H1 (cell line): ENCODE data around the gene TRMT10A. TPM values are rescaled to one million over a fixed set of nuclear protein-coding genes. Genes with fewer than 3 reads are reported as not detected.

ENCODE experiments used
- CTCF ChIA-PET: fragments of 300-600 bp; sonication (Branson Sonifier 250); formaldehyde crosslinking; loops from one replicate; lab custom pipeline; 2021; ENCODE audit not compliant: partially characterized antibody; lab: Charles Lee
- POLR2A ChIA-PET: fragments of 300-600 bp; sonication (Branson Sonifier 250); formaldehyde crosslinking; loops from one replicate; lab custom pipeline; 2021; ENCODE audit warnings: inconsistent platforms; ENCODE audit not compliant: partially characterized antibody; lab: Charles Lee
- DNase-seq, 2 experiments: peaks; one replicate each; pipeline versions ENCODE4 v3.0.0 to v3.0.0-alpha.2; 2010 to 2022; ENCODE audit warnings: low spot score in 2 of 2, low read depth in 1 of 2, mixed read lengths in 1 of 2
- FAIRE-seq: peaks from 2 replicates; lab custom pipeline; 2011; peaks lifted over from hg19 to GRCh38; lab: Jason Lieb, UNC
- H2AFZ ChIP-seq: 2 replicates; pipeline ENCODE4 v1.8.1; 2012; ENCODE audit warnings: low read length, inconsistent platforms
- H2AK5ac ChIP-seq: 2 replicates; pipeline ENCODE4 v1.6.1; 2013; ENCODE audit warnings: low read depth, low read length
- H2BK120ac ChIP-seq: replicated peaks from 2 replicates; pipeline ENCODE3; 2013; ENCODE audit warnings: low read depth, low read length, inconsistent platforms
- H2BK12ac ChIP-seq: 2 replicates; pipeline ENCODE4 v1.6.1; 2013; ENCODE audit warnings: low read depth, low read length
- H2BK15ac ChIP-seq: 2 replicates; pipeline ENCODE4 v1.6.1; 2013; ENCODE audit warnings: low read length
- H2BK20ac ChIP-seq: 2 replicates; pipeline ENCODE4 v1.6.1; 2013; ENCODE audit warnings: low read length
- H2BK5ac ChIP-seq: 2 replicates; pipeline ENCODE4 v1.6.1; 2013; ENCODE audit warnings: low read depth, low read length
- H3K14ac ChIP-seq: 2 replicates; pipeline ENCODE4 v1.6.1; 2013; ENCODE audit warnings: inconsistent platforms; ENCODE audit not compliant: insufficient read length
- H3K18ac ChIP-seq: 2 replicates; pipeline ENCODE4 v1.6.1; 2013; ENCODE audit warnings: low read length; ENCODE audit errors: extremely low read depth
- H3K23ac ChIP-seq: 2 replicates; pipeline ENCODE4 v1.6.1; 2013; ENCODE audit warnings: inconsistent platforms; ENCODE audit not compliant: insufficient read length
- H3K23me2 ChIP-seq: 2 replicates; pipeline ENCODE4 v1.6.1; 2013; ENCODE audit warnings: low read depth, low read length
- H3K27ac ChIP-seq: 2 replicates; pipeline ENCODE4 v1.6.1; 2011; ENCODE audit warnings: low read depth, low read length, inconsistent platforms
- H3K27me3 ChIP-seq, 4 experiments: replicated peaks in 1 of 4; 1 replicate in 1 of 4; 2 replicates in 3 of 4; pipeline versions ENCODE4 v1.6.1 to v1.8.1; 2011 to 2013; ENCODE audit warnings: low read length in 3 of 4, mild to moderate bottlenecking in 3 of 4, inconsistent platforms in 2 of 4, mixed read lengths in 2 of 4, moderate library complexity in 1 of 4; ENCODE audit not compliant: control insufficient read depth in 3 of 4, insufficient read depth in 3 of 4; ENCODE audit errors: extremely low read depth in 1 of 4
- H3K36me3 ChIP-seq, 4 experiments: 2 replicates each; pipeline versions ENCODE4 v1.6.1 to v1.8.1; 2011 to 2013; ENCODE audit warnings: mild to moderate bottlenecking in 4 of 4, low read length in 3 of 4, moderate library complexity in 2 of 4, control low read depth in 1 of 4, inconsistent platforms in 1 of 4; ENCODE audit not compliant: insufficient read depth in 4 of 4, control insufficient read depth in 2 of 4
- H3K4ac ChIP-seq: replicated peaks from 2 replicates; pipeline ENCODE3; 2013; ENCODE audit warnings: low read length, low read depth, mixed read lengths, inconsistent platforms; ENCODE audit not compliant: insufficient read length
- H3K4me1 ChIP-seq, 4 experiments: replicated peaks in 1 of 4; 1 replicate in 1 of 4; 2 replicates in 3 of 4; pipeline versions ENCODE4 v1.6.1 to v1.8.1; 2011 to 2013; ENCODE audit warnings: low read length in 3 of 4, inconsistent platforms in 2 of 4, mixed read lengths in 1 of 4; ENCODE audit not compliant: insufficient read depth in 4 of 4, control insufficient read depth in 3 of 4
- H3K4me2 ChIP-seq, 2 experiments: 2 replicates each; pipeline versions ENCODE4 v1.6.1 to v1.8.1; 2011 to 2013; ENCODE audit warnings: low read depth in 2 of 2, low read length in 2 of 2, control low read depth in 1 of 2, inconsistent platforms in 1 of 2, mild to moderate bottlenecking in 1 of 2; ENCODE audit not compliant: insufficient read depth in 1 of 2
- H3K4me3 ChIP-seq, 4 experiments: fragments of 200-600, 300-600 bp in 1 of 4; sonication (generic), shearing (Covaris generic), sonication (Bioruptor Twin) in 1 of 4; 2 replicates each; pipeline versions ENCODE4 v1.5.1 to v1.8.1; 2011 to 2016; ENCODE audit warnings: low read length in 4 of 4, low read depth in 3 of 4, control low read depth in 2 of 4, inconsistent platforms in 2 of 4, mild to moderate bottlenecking in 2 of 4, mixed read lengths in 1 of 4, moderate library complexity in 1 of 4; ENCODE audit not compliant: insufficient read depth in 2 of 4; ENCODE audit errors: extremely low read depth in 1 of 4
- H3K56ac ChIP-seq: replicated peaks from 2 replicates; pipeline ENCODE3; 2013; ENCODE audit warnings: low read depth, mild to moderate bottlenecking, mixed read lengths, low read length, inconsistent platforms; ENCODE audit not compliant: insufficient read length
- H3K79me1 ChIP-seq: 2 replicates; pipeline ENCODE4 v1.6.1; 2013; ENCODE audit warnings: low read depth, low read length, control low read depth
- H3K79me2 ChIP-seq, 2 experiments: 2 replicates each; pipeline versions ENCODE4 v1.6.1 to v1.8.1; 2012 to 2013; ENCODE audit warnings: low read length in 2 of 2, mild to moderate bottlenecking in 2 of 2, inconsistent platforms in 1 of 2; ENCODE audit not compliant: insufficient read depth in 2 of 2, control insufficient read depth in 1 of 2
- H3K9ac ChIP-seq, 4 experiments: replicated peaks in 1 of 4; 1 replicate in 1 of 4; 2 replicates in 3 of 4; pipeline versions ENCODE4 v1.6.1 to v1.8.1; 2011 to 2013; ENCODE audit warnings: low read depth in 3 of 4, low read length in 3 of 4, control low read depth in 2 of 4, mild to moderate bottlenecking in 2 of 4, moderate library complexity in 2 of 4, inconsistent platforms in 1 of 4; ENCODE audit errors: extremely low read depth in 1 of 4
- H3K9me3 ChIP-seq, 2 experiments: 2 replicates each; pipeline versions ENCODE4 v1.6.1 to v1.8.1; 2012 to 2013; ENCODE audit warnings: mild to moderate bottlenecking in 2 of 2, moderate library complexity in 2 of 2, control low read depth in 1 of 2, inconsistent platforms in 1 of 2, low read depth in 1 of 2, low read length in 1 of 2, mixed read lengths in 1 of 2; ENCODE audit not compliant: insufficient read depth in 2 of 2
- H4K20me1 ChIP-seq, 2 experiments: replicated peaks in 1 of 2; 2 replicates each; pipeline versions ENCODE3 to v1.8.1; 2011 to 2013; ENCODE audit warnings: inconsistent platforms in 2 of 2, low read length in 2 of 2, mild to moderate bottlenecking in 1 of 2; ENCODE audit not compliant: insufficient read depth in 2 of 2, control insufficient read depth in 1 of 2
- H4K5ac ChIP-seq: 2 replicates; pipeline ENCODE4 v1.6.1; 2013; ENCODE audit warnings: low read length, low read depth, mixed read lengths, inconsistent platforms; ENCODE audit not compliant: insufficient read length
- H4K8ac ChIP-seq: 2 replicates; pipeline ENCODE4 v1.8.0; 2013; ENCODE audit warnings: mild to moderate bottlenecking, moderate library complexity, low read length, inconsistent platforms; ENCODE audit not compliant: insufficient read depth; ENCODE audit errors: extremely low read depth
- H4K91ac ChIP-seq: replicated peaks from 2 replicates; pipeline ENCODE3; 2013; ENCODE audit warnings: low read length, mixed read lengths, inconsistent platforms; ENCODE audit not compliant: insufficient read length
- ASH2L ChIP-seq: fragments of 200-600, 300-600 bp; sonication (generic); IDR thresholded peaks from one replicate; pipeline ENCODE4 v1.7.1; 2017; ENCODE audit warnings: low read length
- EZH2 ChIP-seq: fragments of 200-600 bp; sonication (generic); IDR thresholded peaks from 2 replicates; pipeline ENCODE4 v1.7.1; 2012; ENCODE audit warnings: low read depth, mild to moderate bottlenecking, moderate library complexity, low read length, inconsistent platforms; ENCODE audit not compliant: severe bottlenecking
- KDM4A ChIP-seq: IDR thresholded peaks from one replicate; pipeline ENCODE4 v1.7.1; 2012; ENCODE audit warnings: low read depth, mild to moderate bottlenecking, moderate library complexity, low read length, inconsistent platforms; ENCODE audit not compliant: severe bottlenecking
- POLR2AphosphoS5 ChIP-seq: IDR thresholded peaks from 2 replicates; pipeline ENCODE4 v1.6.1; 2011; ENCODE audit warnings: low read depth, low read length
- SIRT6 ChIP-seq: IDR thresholded peaks from one replicate; pipeline ENCODE4 v1.7.1; 2012; ENCODE audit warnings: low read length, inconsistent platforms
- SP1 ChIP-seq: IDR thresholded peaks from 2 replicates; pipeline ENCODE4 v1.6.1; 2011; ENCODE audit warnings: low read depth, low read length
- SP2 ChIP-seq: IDR thresholded peaks from 2 replicates; pipeline ENCODE4 v1.6.1; 2012; ENCODE audit warnings: mild to moderate bottlenecking, low read length, inconsistent platforms
- TBP ChIP-seq: IDR thresholded peaks from 2 replicates; pipeline ENCODE4 v1.6.1; 2011; ENCODE audit warnings: low read depth, low read length, improper control_type of control experiment
- TCF12 ChIP-seq: IDR thresholded peaks from 2 replicates; pipeline ENCODE4 v1.6.1; 2011; ENCODE audit warnings: low read depth, mild to moderate bottlenecking, low read length
- TEAD4 ChIP-seq: IDR thresholded peaks from 2 replicates; pipeline ENCODE4 v1.6.1; 2012; ENCODE audit warnings: low read depth, low read length, inconsistent platforms, mixed read lengths
- ZNF274 ChIP-seq: IDR thresholded peaks from 2 replicates; pipeline ENCODE4 v1.7.0; 2012; ENCODE audit warnings: low read length, borderline replicate concordance; ENCODE audit errors: extremely low read depth
- polyA plus RNA-seq, 7 experiments: library from polyadenylated mRNA; depleted of rRNA in 3 of 7; stranded (reverse) in 5 of 7; unstranded in 2 of 7; fragments of >200 nt in 5 of 7; fragments of 200-250 nt in 2 of 7; gene quantifications; 1 replicate in 5 of 7; 2 replicates in 1 of 7; 4 replicates in 1 of 7; pipeline versions ENCODE4 v1.2.1 to v1.2.3, GENCODE V29; 2011 to 2013; ENCODE audit warnings: missing spikeins in 2 of 7, mixed read lengths in 2 of 7
- total RNA-seq: library from RNA; stranded (reverse); fragmentation: NEBNext Ultra II Directional; extraction: Animal tissue kit (Norgen Biotek cat#: 25700); gene quantifications from 2 replicates; pipeline ENCODE4 v1.2.1, GENCODE V29; 2021
- TF ChIP-seq, protein P1 (sequence below): IDR thresholded peaks from 2 replicates; pipeline ENCODE4 v1.6.1; 2011; ENCODE audit warnings: low read length, improper control_type of control experiment
- TF ChIP-seq, protein P2 (sequence below): IDR thresholded peaks from 2 replicates; pipeline ENCODE4 v1.6.1; 2011; ENCODE audit warnings: low read depth, mild to moderate bottlenecking, low read length; ENCODE audit not compliant: insufficient read depth

TRMT10A gene
- total and polyA plus RNA-seq, 2 of the 8 experiments (the other 6 are each of a cell fraction or from before 2014, with no cell fraction given): 1.5 to 3.8 TPM

DNA sequence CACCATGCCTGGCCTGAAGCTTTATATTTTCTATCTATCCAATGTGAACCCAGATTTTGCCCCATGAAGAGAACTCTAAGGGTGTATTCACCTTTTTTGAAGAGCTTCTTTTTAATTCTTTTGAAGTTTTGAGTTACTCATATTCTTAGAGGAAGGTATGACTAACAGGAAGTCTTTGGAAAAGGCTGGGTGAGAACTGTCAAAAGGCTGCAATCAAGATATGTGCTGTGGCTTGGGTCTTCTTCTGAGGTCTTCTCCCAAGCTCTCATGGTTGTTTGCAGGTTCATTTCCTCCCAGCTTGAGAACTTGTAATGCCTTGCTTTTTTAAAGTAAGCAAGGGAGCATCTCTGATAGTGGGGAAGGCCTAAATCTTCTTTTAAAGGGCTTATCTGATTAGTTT, 56.1 kb downstream of the TRMT10A start:
- no peak overlapping the region for H2AK5ac ChIP-seq
- TF ChIP-seq TBP (no peak), SIRT6 (no peak), ZNF274 (no peak), TCF12 (no peak), SP1 (no peak), SP2 (no peak), TEAD4 (no peak), KDM4A (no peak), POLR2AphosphoS5 (no peak), EZH2 (no peak), ASH2L (no peak)
- TF ChIP-seq, protein P1, sequence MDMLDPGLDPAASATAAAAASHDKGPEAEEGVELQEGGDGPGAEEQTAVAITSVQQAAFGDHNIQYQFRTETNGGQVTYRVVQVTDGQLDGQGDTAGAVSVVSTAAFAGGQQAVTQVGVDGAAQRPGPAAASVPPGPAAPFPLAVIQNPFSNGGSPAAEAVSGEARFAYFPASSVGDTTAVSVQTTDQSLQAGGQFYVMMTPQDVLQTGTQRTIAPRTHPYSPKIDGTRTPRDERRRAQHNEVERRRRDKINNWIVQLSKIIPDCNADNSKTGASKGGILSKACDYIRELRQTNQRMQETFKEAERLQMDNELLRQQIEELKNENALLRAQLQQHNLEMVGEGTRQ: no peak
- TF ChIP-seq, protein P2, sequence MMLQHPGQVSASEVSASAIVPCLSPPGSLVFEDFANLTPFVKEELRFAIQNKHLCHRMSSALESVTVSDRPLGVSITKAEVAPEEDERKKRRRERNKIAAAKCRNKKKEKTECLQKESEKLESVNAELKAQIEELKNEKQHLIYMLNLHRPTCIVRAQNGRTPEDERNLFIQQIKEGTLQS: no peak
- TF ChIP-seq, all 59 proteins: peak for 0
- Histone ChIP-seq H3K56ac (no peak overlapping the region), H2AFZ (no peak overlapping the region), H3K9ac (no peak overlapping the region), H2BK120ac (no peak overlapping the region), H4K91ac (no peak overlapping the region), H3K4me3 (no peak overlapping the region), H2BK12ac (no peak overlapping the region), H3K23me2 (no peaks in the 10 kb centered on the region), H3K36me3 (no peaks in the 10 kb centered on the region), H3K79me2 (no peaks in the 10 kb centered on the region), H3K4ac (no peak overlapping the region), H3K9me3 (no peaks in the 10 kb centered on the region), H4K20me1 (no peaks in the 10 kb centered on the region), H4K8ac (no peak overlapping the region), H3K4me1 (no peaks in the 10 kb centered on the region), H2BK15ac (no peak overlapping the region), H2BK20ac (no peak overlapping the region), H3K23ac (no peak overlapping the region), H3K4me2 (no peak overlapping the region), H3K14ac (no peak overlapping the region), H3K27me3 (no peaks in the 10 kb centered on the region), H2BK5ac (no peak overlapping the region), H3K27ac (no peak overlapping the region), H3K79me1 (no peaks in the 10 kb centered on the region), H4K5ac (no peak overlapping the region), H3K18ac (no peak overlapping the region)
- ChIA-PET POLR2A (interaction anchor here (0.6 kb wide), 1 partner anchor 1617 kb away, joined by 3 read pairs; no protein-coding TSS in a partner anchor), CTCF (no interaction called here)
- DNase-seq (no peak), FAIRE-seq (no peak)
